Natural killer cell (primary cell): Measurements from ENCODE around the gene ASAP2. TPM values are rescaled to one million over a fixed set of nuclear protein-coding genes. Genes with fewer than 3 reads are reported as not detected.

Experiments
- ATAC-seq, 3 donors: fragments of 150-1000 bp in 2 of 3; fragments of 200-7000 bp in 1 of 3; cut with Tn5 transposase; 1 replicate in 1 of 3; 2 replicates in 2 of 3; pipeline ENCODE4 v1.10.0; 2021; ENCODE audit warnings: mild to moderate bottlenecking in 2 of 3, moderate library complexity in 2 of 3
- DNase-seq, 2 donors: peaks; one replicate each; pipeline versions ENCODE4 v3.0.0 to v3.0.0-alpha.2; 2013 to 2021; ENCODE audit warnings: mixed read lengths in 1 of 2
- H3K27ac ChIP-seq: one replicate; pipeline ENCODE4 v1.5.1; 2013; ENCODE audit warnings: mild to moderate bottlenecking, low read length
- H3K27me3 ChIP-seq: one replicate; pipeline ENCODE4 v1.6.1; 2013; ENCODE audit warnings: low read length; ENCODE audit not compliant: control insufficient read depth, insufficient read depth
- H3K36me3 ChIP-seq: one replicate; pipeline ENCODE4 v1.6.1; 2013; ENCODE audit warnings: low read length; ENCODE audit not compliant: control insufficient read depth, insufficient read depth
- H3K4me1 ChIP-seq: one replicate; pipeline ENCODE4 v1.6.1; 2013; ENCODE audit warnings: low read length; ENCODE audit not compliant: control insufficient read depth, insufficient read depth
- H3K4me3 ChIP-seq: one replicate; pipeline ENCODE4 v1.5.1; 2013; ENCODE audit warnings: low read length
- H3K9me3 ChIP-seq: one replicate; pipeline ENCODE4 v1.6.1; 2013; ENCODE audit warnings: low read length; ENCODE audit not compliant: control insufficient read depth, insufficient read depth
- H3K27ac Mint-ChIP-seq, 2 donors: one replicate each; pipeline ENCODE4 v1.8.0; 2022; ENCODE audit warnings: mild to moderate bottlenecking in 2 of 2, mixed read lengths in 2 of 2, moderate library complexity in 1 of 2
- H3K27me3 Mint-ChIP-seq, 2 donors: one replicate each; pipeline ENCODE4 v1.8.0; 2022; ENCODE audit warnings: low read depth in 2 of 2, mixed read lengths in 2 of 2
- H3K36me3 Mint-ChIP-seq: one replicate; pipeline ENCODE4 v1.8.0; 2022; ENCODE audit warnings: mixed read lengths
- H3K4me1 Mint-ChIP-seq, 2 donors: one replicate each; pipeline ENCODE4 v1.8.0; 2022; ENCODE audit warnings: mixed read lengths in 2 of 2
- H3K4me3 Mint-ChIP-seq: one replicate; pipeline ENCODE4 v1.8.0; 2022; ENCODE audit warnings: mild to moderate bottlenecking, moderate library complexity, mixed read lengths
- H3K9me3 Mint-ChIP-seq, 2 donors: one replicate each; pipeline ENCODE4 v1.8.0; 2022; ENCODE audit warnings: mixed read lengths in 2 of 2
- WGBS: methylation state at CpG from one replicate; pipeline ENCODE4 v1.1.7; 2013; ENCODE audit warnings: missing lambda C conversion rate; ENCODE audit not compliant: insufficient coverage; 5-methylcytosine and 5-hydroxymethylcytosine counted together
- intact Hi-C: fragments of 100-400 bp; cut with micrococcal nuclease; formaldehyde crosslinking; loops from one replicate; pipeline ENCODE4 v1.14.2; 2022
- total RNA-seq, 4 donors: library from RNA; stranded (reverse); fragments of 120-200 nt in 1 of 4; gene quantifications; one replicate each; pipeline versions ENCODE4 v1.2.3 to v1.2.4, GENCODE V29; 2013 to 2022
- TF ChIP-seq, protein P1 (sequence below): fragments of 200-600 bp; IDR thresholded peaks from one replicate; pipeline ENCODE4 v1.8.0; 2022; ENCODE audit warnings: antibody characterized with exemption

The ASAP2 gene
- total RNA-seq, 3 donors from 2014 or later (not counting 1 experiment from before 2014, with no cell fraction given), result 0.20 to 1.8 (median 0.60) TPM

DNA sequence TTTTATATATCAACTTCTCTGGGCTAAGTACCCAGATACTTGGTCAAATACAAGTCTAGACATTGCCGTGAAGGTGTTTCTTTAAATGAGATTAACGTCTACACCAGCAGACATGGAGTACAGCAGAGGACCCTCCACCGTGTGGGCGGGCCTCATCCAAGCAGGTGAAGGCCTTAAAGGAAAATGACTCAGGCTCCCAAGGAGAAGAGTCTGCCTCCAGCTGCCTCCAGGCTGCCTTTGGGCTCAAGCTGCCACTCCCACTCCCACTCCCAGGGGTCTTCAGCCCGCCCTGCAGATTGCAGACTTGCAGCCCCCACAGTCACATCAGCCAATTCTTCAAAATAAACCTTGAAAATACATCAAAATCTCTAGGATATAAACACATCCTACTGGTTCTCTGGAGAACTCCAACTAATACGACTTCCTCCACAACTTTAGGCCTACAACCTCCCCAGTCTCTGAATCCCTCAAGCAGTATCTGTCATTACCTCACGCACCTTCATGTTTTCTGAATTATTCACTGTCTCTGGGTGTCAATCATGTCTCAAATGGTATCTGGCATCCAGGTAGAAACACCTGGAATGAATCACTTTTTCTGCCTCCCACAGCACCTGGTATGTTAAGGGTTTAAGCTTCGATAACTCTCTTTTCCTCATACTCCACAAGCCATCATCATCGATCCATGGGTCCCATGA is 209.8 kb downstream of the ASAP2 start:
- Histone ChIP-seq H3K36me3 (peaks cover 17% of the 10 kb centered on the region), H3K9me3 (no peaks in the 10 kb centered on the region), H3K4me1 (peaks cover 18% of the 10 kb centered on the region), H3K4me3 (no peak overlapping the region), H3K27ac (no peak overlapping the region), H3K27me3 (no peaks in the 10 kb centered on the region)
- intact Hi-C loops, result no loop called here
- Mint-ChIP-seq H3K27me3 (no peaks in the 10 kb centered on the region), H3K4me1 (peaks cover 53 to 56% of the 10 kb centered on the region in 2 donors), H3K9me3 (no peaks in the 10 kb centered on the region), H3K27ac (peak overlapping the region; percentile 50 to 78), H3K4me3 (peak overlapping the region; percentile 70), H3K36me3 (no peaks in the 10 kb centered on the region)
- DNase-seq (no peak), ATAC-seq (no peak)
- 88% methylated on average over 9 of the region's 9 CpGs for WGBS
- TF ChIP-seq, protein P1, sequence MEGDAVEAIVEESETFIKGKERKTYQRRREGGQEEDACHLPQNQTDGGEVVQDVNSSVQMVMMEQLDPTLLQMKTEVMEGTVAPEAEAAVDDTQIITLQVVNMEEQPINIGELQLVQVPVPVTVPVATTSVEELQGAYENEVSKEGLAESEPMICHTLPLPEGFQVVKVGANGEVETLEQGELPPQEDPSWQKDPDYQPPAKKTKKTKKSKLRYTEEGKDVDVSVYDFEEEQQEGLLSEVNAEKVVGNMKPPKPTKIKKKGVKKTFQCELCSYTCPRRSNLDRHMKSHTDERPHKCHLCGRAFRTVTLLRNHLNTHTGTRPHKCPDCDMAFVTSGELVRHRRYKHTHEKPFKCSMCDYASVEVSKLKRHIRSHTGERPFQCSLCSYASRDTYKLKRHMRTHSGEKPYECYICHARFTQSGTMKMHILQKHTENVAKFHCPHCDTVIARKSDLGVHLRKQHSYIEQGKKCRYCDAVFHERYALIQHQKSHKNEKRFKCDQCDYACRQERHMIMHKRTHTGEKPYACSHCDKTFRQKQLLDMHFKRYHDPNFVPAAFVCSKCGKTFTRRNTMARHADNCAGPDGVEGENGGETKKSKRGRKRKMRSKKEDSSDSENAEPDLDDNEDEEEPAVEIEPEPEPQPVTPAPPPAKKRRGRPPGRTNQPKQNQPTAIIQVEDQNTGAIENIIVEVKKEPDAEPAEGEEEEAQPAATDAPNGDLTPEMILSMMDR, result no peak

DNA sequence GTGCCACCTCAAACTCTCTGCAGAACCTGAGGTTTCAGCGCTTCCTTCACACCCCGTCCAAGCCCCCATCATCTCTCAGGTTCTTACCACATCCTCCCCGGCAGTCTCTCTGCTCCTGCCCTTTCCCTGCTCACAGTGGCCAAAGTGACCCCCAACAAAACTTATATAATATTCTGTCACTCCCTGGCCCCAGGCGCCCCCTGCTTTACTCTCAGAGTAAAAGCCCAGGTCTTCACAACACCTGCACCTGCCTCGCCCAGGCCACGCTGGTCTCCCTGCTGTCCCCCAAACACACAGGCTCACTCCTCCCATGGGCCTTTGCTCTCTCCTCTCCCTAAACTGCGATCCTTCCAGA is 210.3 kb downstream of the ASAP2 start:
- TF ChIP-seq, protein P1, result no peak
- Histone ChIP-seq H3K27me3 (no peaks in the 10 kb centered on the region), H3K4me3 (no peak overlapping the region), H3K4me1 (peaks cover 23% of the 10 kb centered on the region), H3K9me3 (no peaks in the 10 kb centered on the region), H3K36me3 (peaks cover 15% of the 10 kb centered on the region), H3K27ac (no peak overlapping the region)
- peak in 2 of 3 donors; percentile 26 to 69 for ATAC-seq
- Mint-ChIP-seq H3K9me3 (no peaks in the 10 kb centered on the region), H3K36me3 (no peaks in the 10 kb centered on the region), H3K4me1 (peaks cover 57 to 60% of the 10 kb centered on the region in 2 donors), H3K27ac (peak overlapping the region; percentile 50 to 78), H3K4me3 (peak overlapping the region; percentile 70), H3K27me3 (no peaks in the 10 kb centered on the region)
- 62% methylated on average over 7 of the region's 7 CpGs for WGBS
- intact Hi-C loops, result no loop called here
- DNase-seq, result no peak

DNA sequence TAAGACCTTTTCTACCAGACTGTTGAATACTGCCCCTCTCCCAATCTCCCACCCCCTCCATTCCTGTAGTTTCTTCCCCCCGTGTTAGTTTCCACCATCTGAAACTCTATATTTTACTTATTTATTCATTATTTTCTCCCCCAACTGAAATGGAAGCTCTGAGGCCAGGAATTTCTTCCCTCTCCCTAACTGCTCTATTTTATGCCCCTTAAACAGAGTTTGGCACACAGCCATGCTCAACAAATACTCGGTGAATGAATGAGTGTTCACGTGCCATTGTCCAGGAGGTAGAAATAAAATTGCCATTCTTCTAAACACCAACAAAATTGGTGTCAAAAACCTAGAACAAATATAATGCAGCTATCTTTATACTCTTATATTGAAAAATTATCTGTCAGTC is 211.1 kb downstream of the ASAP2 start:
- DNase-seq (no peak), ATAC-seq (no peak)
- peaks cover 65 to 68% of the 10 kb centered on the region in 2 donors for H3K4me1 Mint-ChIP-seq
- Histone ChIP-seq H3K4me3 (no peak overlapping the region), H3K4me1 (peaks cover 31% of the 10 kb centered on the region), H3K27ac (no peak overlapping the region), H3K27me3 (no peaks in the 10 kb centered on the region), H3K9me3 (no peaks in the 10 kb centered on the region), H3K36me3 (peaks cover 8% of the 10 kb centered on the region)
- H3K27ac Mint-ChIP-seq, result peak overlapping the region; percentile 50 to 78
- TF ChIP-seq, protein P1, result no peak
- no peaks in the 10 kb centered on the region for H3K27me3 Mint-ChIP-seq
- H3K36me3 Mint-ChIP-seq, result no peaks in the 10 kb centered on the region
- 100% methylated on average over 3 of the region's 3 CpGs for WGBS
- peak overlapping the region; percentile 39 for H3K4me3 Mint-ChIP-seq
- intact Hi-C loops, result no loop called here
- H3K9me3 Mint-ChIP-seq, result no peaks in the 10 kb centered on the region

DNA sequence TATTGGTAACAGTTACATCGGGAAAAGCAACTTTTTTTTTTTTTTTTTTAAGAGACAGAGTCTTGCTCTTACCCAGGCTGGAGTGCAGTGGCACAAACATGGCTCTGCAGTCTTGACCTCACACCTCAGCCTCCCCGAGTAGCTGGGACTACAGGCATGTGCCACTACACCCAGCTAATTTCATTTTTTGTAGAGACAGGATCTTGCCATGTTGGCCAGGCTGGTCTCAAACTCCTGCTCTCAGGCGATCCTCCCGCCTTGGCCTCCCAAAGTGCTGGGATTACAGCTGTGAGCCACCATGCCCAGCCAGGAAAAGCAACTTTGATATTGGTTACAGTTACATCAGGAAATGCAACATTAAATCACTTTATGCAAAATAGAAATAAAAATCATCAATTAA is 212.1 kb downstream of the ASAP2 start:
- WGBS, result 94% methylated on average over 4 of the region's 4 CpGs
- intact Hi-C loops, result no loop called here
- DNase-seq (no peak), ATAC-seq (no peak)
- H3K27ac ChIP-seq, result no peak overlapping the region
- H3K27me3 ChIP-seq, result no peaks in the 10 kb centered on the region
- no peaks in the 10 kb centered on the region for H3K9me3 Mint-ChIP-seq
- no peaks in the 10 kb centered on the region for H3K27me3 Mint-ChIP-seq
- H3K4me3 Mint-ChIP-seq, result no peak overlapping the region
- no peak overlapping the region for H3K4me3 ChIP-seq
- TF ChIP-seq, protein P1, result no peak
- H3K36me3 Mint-ChIP-seq, result no peaks in the 10 kb centered on the region
- peaks cover 65 to 67% of the 10 kb centered on the region in 2 donors for H3K4me1 Mint-ChIP-seq
- H3K4me1 ChIP-seq, result peaks cover 32% of the 10 kb centered on the region
- H3K27ac Mint-ChIP-seq, result no peak overlapping the region
- no peaks in the 10 kb centered on the region for H3K9me3 ChIP-seq
- H3K36me3 ChIP-seq, result peaks cover 6% of the 10 kb centered on the region
